Stimulated activated naive CD8-positive, alpha-beta T cell treated with anti-CD3 and anti-CD28 coated beads, Interleukin-15, amount 100 ng/mL, for 72 hours (primary cell): ENCODE data around the gene HEG1.
"Not testable (repeated sequence)": the region's sequence is repeated elsewhere in the genome, so short reads cannot be mapped to it uniquely, and the experiment has no call there.

Experiments used
- ATAC-seq: fragments of 150-1000 bp; cut with Tn5 transposase; 2 replicates; pipeline ENCODE4 v1.10.0; 2021; ENCODE audit warnings: mild to moderate bottlenecking, moderate library complexity
- DNase-seq, 2 donors: peaks; one replicate each; pipeline ENCODE4 v3.0.0; 2021 to 2022
- H3K27ac Mint-ChIP-seq, 2 donors: one replicate each; pipeline ENCODE4 v1.8.0; 2022; ENCODE audit warnings: mild to moderate bottlenecking in 2 of 2, mixed read lengths in 2 of 2, moderate library complexity in 2 of 2
- H3K27me3 Mint-ChIP-seq: one replicate; pipeline ENCODE4 v1.8.0; 2022; ENCODE audit warnings: mixed read lengths
- H3K4me1 Mint-ChIP-seq: one replicate; pipeline ENCODE4 v1.8.0; 2022; ENCODE audit warnings: mild to moderate bottlenecking, mixed read lengths
- H3K4me3 Mint-ChIP-seq, 2 donors: one replicate each; pipeline ENCODE4 v1.8.0; 2022; ENCODE audit warnings: mild to moderate bottlenecking in 2 of 2, mixed read lengths in 2 of 2, moderate library complexity in 1 of 2
- H3K9me3 Mint-ChIP-seq, 2 donors: one replicate each; pipeline ENCODE4 v1.8.0; 2022; ENCODE audit warnings: mixed read lengths in 2 of 2

Gene HEG1

DNA sequence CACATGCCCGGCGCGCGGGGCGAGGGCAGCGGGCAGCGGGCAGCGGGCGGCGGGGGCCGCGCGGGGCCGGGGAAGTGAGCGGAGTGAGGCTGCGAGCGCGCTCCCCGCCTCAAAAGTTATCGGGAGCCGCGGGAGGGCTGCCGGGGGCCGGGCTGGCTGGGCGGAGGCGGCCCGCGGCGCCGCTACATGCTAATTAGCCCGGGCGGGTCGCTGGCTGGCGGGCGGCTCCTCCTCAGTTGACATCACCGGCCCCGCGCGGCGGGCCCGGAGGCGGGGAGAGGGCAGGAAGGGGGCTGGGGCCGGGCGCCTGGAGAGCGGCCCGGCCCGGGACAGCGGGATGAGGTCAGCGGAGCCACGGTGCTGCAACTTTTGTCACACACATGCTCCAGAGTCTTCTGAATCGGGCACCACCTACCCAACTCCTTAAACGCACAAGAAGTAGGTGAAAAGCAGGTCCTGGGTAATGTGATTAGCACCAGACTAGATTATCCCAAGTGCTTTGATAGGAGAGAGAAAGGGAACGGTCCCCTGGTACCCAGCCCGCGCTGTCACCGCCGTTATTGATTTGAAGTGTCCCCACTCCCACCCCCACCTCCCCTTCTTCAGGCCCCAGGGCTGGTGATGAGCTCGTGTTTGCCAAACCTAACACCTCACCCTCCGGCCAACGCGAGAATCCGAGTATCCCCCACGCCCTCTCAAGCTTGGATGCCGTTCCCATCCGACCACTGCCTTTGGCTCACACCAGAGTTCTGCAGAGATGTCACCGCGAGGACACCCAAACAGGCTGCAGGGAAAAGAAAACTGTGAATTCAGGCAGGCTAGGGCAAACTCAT lies at the start of gene HEG1:
HEG1 (minus strand) TSS at position 85 of the 833 bp plus-strand sequence. CDS start 107 bp downstream, outside the sequence.
- H3K4me1 Mint-ChIP-seq: peaks cover 47% of the 10 kb centered on the region
- ATAC-seq: peak; percentile 58
- H3K27me3 Mint-ChIP-seq: peaks cover 13% of the 10 kb centered on the region
- DNase-seq: peak; percentile 68 to 70
- H3K4me3 Mint-ChIP-seq: peak within 1 kb of the TSS; percentile 94 to 98
- H3K27ac Mint-ChIP-seq: peak within 1 kb of the TSS; percentile 61 to 91
- no peaks in the 10 kb centered on the region for H3K9me3 Mint-ChIP-seq

- no peak overlapping the region for H3K4me3 Mint-ChIP-seq
- H3K4me1 Mint-ChIP-seq: peaks cover 13% of the 10 kb centered on the region
- H3K27me3 Mint-ChIP-seq: peaks cover 13% of the 10 kb centered on the region
- ATAC-seq (no peak), DNase-seq (no peak)
- peaks cover 7 to 12% of the 10 kb centered on the region in 2 donors for H3K9me3 Mint-ChIP-seq
- no peak overlapping the region for H3K27ac Mint-ChIP-seq
Observed at GRCh38 chr3:125105116-125105515, 49.3 kb upstream of the HEG1 start.

DNA sequence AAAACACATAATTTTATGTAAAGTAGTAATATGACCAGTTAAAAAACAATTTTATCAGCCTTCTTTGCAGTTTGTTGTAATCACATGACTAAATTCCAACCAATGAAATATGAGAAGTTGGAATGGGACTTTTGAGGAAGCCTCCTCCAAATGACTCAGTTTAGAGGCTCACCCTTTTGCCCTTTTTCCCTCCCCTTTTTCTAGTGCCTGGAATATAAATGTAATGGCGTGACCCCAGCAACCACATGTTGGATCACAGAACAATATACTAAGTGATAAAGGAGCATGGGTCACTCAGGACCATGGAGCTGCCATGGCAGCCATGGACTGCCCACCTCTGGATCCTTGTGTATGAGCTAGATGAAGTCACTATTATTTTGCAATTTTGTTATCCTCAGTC lies 48.8 kb upstream of the HEG1 start:
- Mint-ChIP-seq H3K27me3 (peaks cover 13% of the 10 kb centered on the region), H3K9me3 (peaks cover 12 to 17% of the 10 kb centered on the region in 2 donors), H3K4me3 (no peak overlapping the region), H3K27ac (no peak overlapping the region), H3K4me1 (peaks cover 9% of the 10 kb centered on the region)
- DNase-seq (no peak), ATAC-seq (no peak)

- no peaks in the 10 kb centered on the region for H3K4me1 Mint-ChIP-seq
- no peak overlapping the region for H3K27ac Mint-ChIP-seq
- no peak overlapping the region for H3K4me3 Mint-ChIP-seq
- DNase-seq: no peak
- peaks cover 13% of the 10 kb centered on the region for H3K27me3 Mint-ChIP-seq
- no peak for ATAC-seq
- peaks cover 17 to 18% of the 10 kb centered on the region in 2 donors for H3K9me3 Mint-ChIP-seq
Observed at GRCh38 chr3:125103406-125103805, 47.6 kb upstream of the HEG1 start.

DNA sequence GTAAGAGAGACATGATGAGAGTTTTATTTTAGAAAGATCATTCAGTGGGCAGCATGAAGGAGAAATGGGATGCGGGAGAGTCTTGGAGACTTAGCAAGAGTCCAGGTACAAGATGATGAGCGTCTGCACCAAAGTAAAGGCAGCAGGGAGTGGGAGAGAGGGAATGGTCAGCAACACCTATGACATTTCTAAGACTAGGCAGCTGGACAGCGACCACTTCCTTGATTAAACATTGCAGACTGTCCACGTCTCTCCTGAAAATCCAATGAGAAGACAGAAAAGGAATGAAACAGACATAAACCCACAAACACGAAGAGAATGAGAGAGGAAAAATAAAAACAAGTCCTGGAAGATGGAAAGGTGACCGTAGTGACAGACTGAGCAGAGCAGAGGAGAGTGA lies 46.7 kb upstream of the HEG1 start:
- H3K4me1 Mint-ChIP-seq: no peaks in the 10 kb centered on the region
- DNase-seq: no peak
- peaks cover 17 to 18% of the 10 kb centered on the region in 2 donors for H3K9me3 Mint-ChIP-seq
- peaks cover 13% of the 10 kb centered on the region for H3K27me3 Mint-ChIP-seq
- no peak overlapping the region for H3K27ac Mint-ChIP-seq
- H3K4me3 Mint-ChIP-seq: no peak overlapping the region
- ATAC-seq: no peak

- ATAC-seq (no peak), DNase-seq (no peak)
- Mint-ChIP-seq H3K9me3 (peaks cover 8 to 10% of the 10 kb centered on the region in 2 donors), H3K27me3 (peaks cover 13% of the 10 kb centered on the region), H3K4me3 (no peak overlapping the region), H3K27ac (no peak overlapping the region), H3K4me1 (no peaks in the 10 kb centered on the region)
Observed at GRCh38 chr3:125098611-125099291, 43.0 kb upstream of the HEG1 start.

GRCh38 chr3:125090649-125091048 lies 34.9 kb upstream of the HEG1 start:
- Mint-ChIP-seq H3K27ac (peak overlapping the region in 1 of 2 donors; percentile 3), H3K4me3 (no peak overlapping the region), H3K27me3 (no peaks in the 10 kb centered on the region), H3K9me3 (peaks cover 0 to 6% of the 10 kb centered on the region in 2 donors), H3K4me1 (no peaks in the 10 kb centered on the region)
- ATAC-seq (no peak), DNase-seq (no peak)

DNA sequence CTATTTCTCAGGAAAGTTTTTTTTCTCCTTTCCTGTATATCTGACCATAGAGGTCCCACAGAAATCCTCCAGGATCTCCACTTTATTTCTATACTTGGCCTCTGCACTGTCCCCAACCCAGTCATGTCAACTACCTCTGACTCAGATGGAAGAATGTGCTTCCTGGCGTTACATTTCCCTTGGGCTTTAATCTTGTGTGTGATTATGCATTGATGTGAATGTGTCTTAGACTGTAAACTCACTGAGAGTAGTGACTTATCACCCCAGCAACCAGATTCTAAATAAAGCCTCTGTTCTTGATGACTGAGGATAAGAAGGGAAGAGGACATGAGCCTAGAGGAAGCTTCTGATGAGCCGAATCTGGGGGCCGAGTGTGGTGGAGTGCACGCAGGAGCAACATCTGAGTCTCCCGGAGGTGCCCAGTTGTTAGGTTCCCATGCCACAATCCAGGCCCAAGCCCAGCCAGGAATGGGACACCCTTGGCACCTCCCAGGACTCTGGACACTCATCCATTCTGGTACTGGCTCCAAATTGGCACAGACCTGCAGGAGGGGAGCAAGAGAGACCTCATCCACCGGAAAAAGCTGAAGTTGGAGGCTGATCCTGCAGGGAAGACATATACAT lies 32.1 kb upstream of the HEG1 start:
- DNase-seq (no peak), ATAC-seq (no peak)
- Mint-ChIP-seq H3K4me3 (no peak overlapping the region), H3K27ac (no peak overlapping the region), H3K9me3 (peaks cover 0 to 6% of the 10 kb centered on the region in 2 donors), H3K4me1 (no peaks in the 10 kb centered on the region), H3K27me3 (peaks cover 9% of the 10 kb centered on the region)

DNA sequence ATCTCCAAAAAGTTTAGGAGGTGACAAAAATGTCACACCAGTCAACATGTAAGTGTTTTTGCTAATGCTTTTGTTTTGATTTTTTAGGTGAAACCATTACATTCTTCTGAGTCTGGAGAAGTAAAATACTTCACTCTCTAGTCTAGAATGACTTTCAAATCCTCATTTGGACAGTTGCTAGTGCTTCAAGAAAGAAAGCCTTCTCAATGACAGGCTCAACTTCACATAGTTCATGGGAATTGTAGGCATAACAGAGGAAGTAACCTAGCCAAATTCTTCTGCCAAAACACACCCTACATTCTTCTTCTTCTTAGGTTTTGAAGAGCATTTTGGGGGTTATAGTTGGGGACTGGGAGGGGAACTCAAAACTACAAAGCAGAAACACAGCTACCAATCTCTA lies 29.4 kb upstream of the HEG1 start:
- ATAC-seq: no peak
- Mint-ChIP-seq H3K27ac (no peak overlapping the region), H3K27me3 (peaks cover 19% of the 10 kb centered on the region), H3K4me1 (no peaks in the 10 kb centered on the region), H3K4me3 (no peak overlapping the region), H3K9me3 (no peaks in the 10 kb centered on the region)
- DNase-seq: no peak

- peaks cover 20% of the 10 kb centered on the region for H3K27me3 Mint-ChIP-seq
- ATAC-seq (no peak), DNase-seq (no peak)
- no peaks in the 10 kb centered on the region for H3K4me1 Mint-ChIP-seq
- H3K4me3 Mint-ChIP-seq: no peak overlapping the region
- H3K9me3 Mint-ChIP-seq: no peaks in the 10 kb centered on the region
- peak overlapping the region in 1 of 2 donors; percentile 51 for H3K27ac Mint-ChIP-seq
Observed at GRCh38 chr3:125083776-125084175, 28.0 kb upstream of the HEG1 start.

DNA sequence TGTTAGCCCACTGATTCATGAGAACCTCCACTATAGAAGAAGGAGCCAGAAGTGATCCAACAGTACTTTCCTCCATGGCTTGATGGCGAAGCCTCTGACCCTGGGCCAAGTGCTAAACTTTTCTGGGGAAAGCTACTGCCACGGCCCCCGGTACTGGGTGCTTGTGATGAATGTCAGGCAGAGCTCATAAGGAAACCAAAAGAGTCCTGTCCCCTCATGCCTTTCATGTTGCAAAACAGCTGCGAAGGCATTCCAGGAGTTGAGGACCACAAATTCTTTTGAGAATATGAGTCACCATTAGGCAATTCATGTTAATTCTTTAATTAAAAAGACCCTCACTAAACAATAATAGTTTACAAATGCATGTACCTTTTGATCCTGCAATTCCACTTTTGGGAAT lies 26.5 kb upstream of the HEG1 start:
- H3K4me1 Mint-ChIP-seq, H3K4me3 Mint-ChIP-seq, ATAC-seq, DNase-seq, H3K9me3 Mint-ChIP-seq, H3K27ac Mint-ChIP-seq: not testable (repeated sequence)
- H3K27me3 Mint-ChIP-seq: peaks cover 20% of the 10 kb centered on the region

- Mint-ChIP-seq H3K4me1 (peaks cover 9% of the 10 kb centered on the region), H3K9me3 (no peaks in the 10 kb centered on the region), H3K27ac (no peak overlapping the region), H3K4me3 (no peak overlapping the region), H3K27me3 (peaks cover 31% of the 10 kb centered on the region)
- DNase-seq (no peak), ATAC-seq (no peak)
Observed at GRCh38 chr3:125080077-125080476, 24.3 kb upstream of the HEG1 start.

DNA sequence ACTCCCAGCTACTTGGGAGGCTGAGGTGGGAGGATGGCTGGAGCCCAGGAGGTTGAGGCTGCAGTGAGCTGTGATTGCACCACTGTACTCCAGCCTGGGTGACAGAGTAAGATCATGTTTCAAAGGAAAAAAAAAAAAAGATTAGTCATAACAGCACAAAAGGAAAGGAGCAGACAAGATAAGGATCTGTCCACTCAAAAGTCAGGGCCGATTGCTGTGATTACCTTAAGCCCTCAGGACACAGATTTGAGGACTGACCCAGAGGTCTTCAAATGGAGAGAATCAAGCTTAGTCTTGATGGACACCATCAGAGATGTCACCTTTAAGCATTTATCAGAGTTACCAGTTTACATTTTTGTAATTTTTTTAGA lies 23.9 kb upstream of the HEG1 start:
- ATAC-seq: no peak
- Mint-ChIP-seq H3K27me3 (peaks cover 31% of the 10 kb centered on the region), H3K4me3 (no peak overlapping the region), H3K4me1 (peaks cover 9% of the 10 kb centered on the region), H3K27ac (no peak overlapping the region), H3K9me3 (no peaks in the 10 kb centered on the region)
- no peak for DNase-seq

DNA sequence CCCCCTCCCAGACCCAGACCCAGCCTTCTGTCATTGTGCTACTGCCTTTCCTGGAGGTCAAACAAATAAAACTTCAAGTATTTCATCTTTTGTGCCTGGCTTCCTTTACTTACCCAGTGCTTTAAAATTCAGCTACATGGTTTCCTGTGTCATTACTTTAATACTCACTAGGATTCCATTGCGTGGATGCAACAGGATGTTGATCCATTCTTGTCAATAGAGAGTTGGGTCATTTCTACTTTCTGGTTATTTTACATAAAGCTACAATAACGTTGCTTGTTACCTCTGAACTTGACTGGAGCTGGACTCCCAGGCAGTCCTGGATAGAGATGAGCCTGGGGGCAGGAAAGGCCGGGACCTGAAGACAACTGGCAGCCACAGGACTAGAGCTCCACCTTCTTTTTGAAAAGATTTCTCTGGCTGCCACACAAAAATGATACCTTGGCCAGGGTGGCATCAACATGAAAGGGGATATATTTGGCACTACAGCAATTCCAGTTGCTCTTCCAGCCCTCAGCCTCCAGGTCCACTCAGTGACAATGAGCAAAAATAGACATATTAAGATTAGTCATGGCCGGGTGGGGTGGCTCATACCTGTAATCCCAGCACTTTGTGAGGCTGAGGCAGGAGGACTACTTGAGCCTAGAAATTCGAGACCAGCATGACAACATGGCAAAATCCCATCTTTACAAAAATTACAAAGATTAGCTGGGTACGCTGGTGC lies 23.3 kb upstream of the HEG1 start:
- H3K27me3 Mint-ChIP-seq: peaks cover 30% of the 10 kb centered on the region
- H3K4me1 Mint-ChIP-seq: peaks cover 9% of the 10 kb centered on the region
- no peak overlapping the region for H3K27ac Mint-ChIP-seq
- ATAC-seq: no peak
- no peaks in the 10 kb centered on the region for H3K9me3 Mint-ChIP-seq
- no peak for DNase-seq
- no peak overlapping the region for H3K4me3 Mint-ChIP-seq

- Mint-ChIP-seq H3K9me3 (no peaks in the 10 kb centered on the region), H3K4me3 (no peak overlapping the region), H3K27me3 (peaks cover 23% of the 10 kb centered on the region), H3K27ac (no peak overlapping the region), H3K4me1 (peaks cover 9% of the 10 kb centered on the region)
- DNase-seq (no peak), ATAC-seq (no peak)
Observed at GRCh38 chr3:125077864-125078263, 22.1 kb upstream of the HEG1 start.
